CD14-positive monocyte (primary cell): ENCODE measurements around the gene WASF2. TPM values are rescaled to one million over a fixed set of nuclear protein-coding genes. Genes with fewer than 3 reads are reported as not detected.
A peak's percentile ranks its signal among the peaks of the same experiment; 100 is the strongest.

ENCODE experiments used
- DNase-seq, 3 donors: peaks; one replicate each; pipeline ENCODE4 v3.0.0-alpha.2; 2011 to 2022
- H2AFZ ChIP-seq: 2 replicates; pipeline ENCODE4 v1.6.0; 2012; ENCODE audit warnings: mild to moderate bottlenecking, low read depth, low read length, inconsistent platforms; ENCODE audit not compliant: insufficient read depth, poor library complexity, severe bottlenecking
- H3K27ac ChIP-seq, 2 donors: 1 replicate in 1 of 2; 2 replicates in 1 of 2; pipeline ENCODE4 v1.5.1; 2012 to 2013; ENCODE audit warnings: low read length in 2 of 2, control low read depth in 1 of 2, inconsistent platforms in 1 of 2, low read depth in 1 of 2, mild to moderate bottlenecking in 1 of 2
- H3K27me3 ChIP-seq, 2 donors: one replicate each; pipeline versions ENCODE4 v1.6.0 to v1.6.1; 2011 to 2013; ENCODE audit warnings: low read length in 2 of 2; ENCODE audit not compliant: control insufficient read depth in 2 of 2, insufficient read depth in 2 of 2
- H3K36me3 ChIP-seq, 2 donors: replicated peaks in 1 of 2; 1 replicate in 1 of 2; 2 replicates in 1 of 2; pipeline versions ENCODE4 v1.5.1 to v1.6.1; 2012 to 2013; ENCODE audit warnings: low read length in 2 of 2, control low read depth in 1 of 2, inconsistent platforms in 1 of 2, mild to moderate bottlenecking in 1 of 2; ENCODE audit not compliant: insufficient read depth in 2 of 2, control insufficient read depth in 1 of 2
- H3K4me1 ChIP-seq, 2 donors: 1 replicate in 1 of 2; 2 replicates in 1 of 2; pipeline versions ENCODE4 v1.5.1 to v1.6.1; 2012 to 2013; ENCODE audit warnings: low read length in 2 of 2, control low read depth in 1 of 2, inconsistent platforms in 1 of 2, mild to moderate bottlenecking in 1 of 2, moderate library complexity in 1 of 2; ENCODE audit not compliant: insufficient read depth in 2 of 2, control insufficient read depth in 1 of 2
- H3K4me2 ChIP-seq: replicated peaks from 2 replicates; pipeline ENCODE3; 2012; ENCODE audit warnings: low read length, moderate library complexity, mild to moderate bottlenecking; ENCODE audit not compliant: poor library complexity, severe bottlenecking; ENCODE audit errors: extremely low read depth
- H3K4me3 ChIP-seq, 3 experiments: fragments of 200-600 bp in 1 of 3; sonication (generic) in 1 of 3; replicated peaks in 1 of 3; 1 replicate in 2 of 3; 2 replicates in 1 of 3; pipeline ENCODE4 v1.5.1; 2011 to 2013; ENCODE audit warnings: low read length in 3 of 3, mild to moderate bottlenecking in 3 of 3, control low read depth in 2 of 3, low read depth in 2 of 3, inconsistent platforms in 1 of 3, moderate library complexity in 1 of 3
- H3K79me2 ChIP-seq: 2 replicates; pipeline ENCODE4 v1.6.0; 2012; ENCODE audit warnings: mild to moderate bottlenecking, control low read depth, inconsistent platforms, low read length, moderate library complexity; ENCODE audit not compliant: insufficient read depth
- H3K9ac ChIP-seq: 2 replicates; pipeline ENCODE4 v1.6.0; 2017; ENCODE audit warnings: low read length, mild to moderate bottlenecking; ENCODE audit not compliant: insufficient read depth, poor library complexity, severe bottlenecking
- H3K9me3 ChIP-seq, 2 donors: replicated peaks in 1 of 2; 1 replicate in 1 of 2; 2 replicates in 1 of 2; pipeline versions ENCODE4 v1.5.1 to v1.6.1; 2012 to 2013; ENCODE audit warnings: low read length in 2 of 2, control low read depth in 1 of 2; ENCODE audit not compliant: control insufficient read depth in 1 of 2, insufficient read depth in 1 of 2
- H4K20me1 ChIP-seq: 2 replicates; pipeline ENCODE4 v1.6.0; 2012; ENCODE audit warnings: mild to moderate bottlenecking, low read length, control low read depth, moderate library complexity; ENCODE audit not compliant: insufficient read depth
- H3K27ac Mint-ChIP-seq, 7 donors: one replicate each; pipeline ENCODE4 v1.8.0; 2020; ENCODE audit warnings: mild to moderate bottlenecking in 7 of 7, mixed read lengths in 7 of 7, moderate library complexity in 6 of 7, inconsistent platforms in 2 of 7
- H3K27me3 Mint-ChIP-seq, 3 donors: one replicate each; pipeline ENCODE4 v1.8.0; 2021 to 2022; ENCODE audit warnings: low read depth in 3 of 3, mild to moderate bottlenecking in 3 of 3, mixed read lengths in 3 of 3, moderate library complexity in 3 of 3, inconsistent platforms in 1 of 3
- H3K36me3 Mint-ChIP-seq, 2 donors: one replicate each; pipeline ENCODE4 v1.8.0; 2020; ENCODE audit warnings: mixed read lengths in 2 of 2, inconsistent platforms in 1 of 2, mild to moderate bottlenecking in 1 of 2
- H3K4me1 Mint-ChIP-seq: one replicate; pipeline ENCODE4 v1.8.0; 2020; ENCODE audit warnings: mild to moderate bottlenecking, mixed read lengths
- H3K4me3 Mint-ChIP-seq, 2 donors: one replicate each; pipeline ENCODE4 v1.8.0; 2020; ENCODE audit warnings: mild to moderate bottlenecking in 2 of 2, mixed read lengths in 2 of 2, moderate library complexity in 1 of 2
- H3K9me3 Mint-ChIP-seq, 7 donors: one replicate each; pipeline ENCODE4 v1.8.0; 2020 to 2022; ENCODE audit warnings: mixed read lengths in 7 of 7, mild to moderate bottlenecking in 6 of 7, moderate library complexity in 6 of 7, inconsistent platforms in 2 of 7
- WGBS: methylation state at CpG from one replicate; pipeline ENCODE4 v1.1.5; 2013; ENCODE audit warnings: missing lambda C conversion rate; ENCODE audit not compliant: insufficient coverage; 5-methylcytosine and 5-hydroxymethylcytosine counted together
- intact Hi-C, 2 donors: fragments of 100-400 bp; cut with micrococcal nuclease; formaldehyde crosslinking; loops; one replicate each; pipeline versions ENCODE4 v1.15.0 to v1.15.1; 2023
- polyA plus RNA-seq, 3 donors: library from polyadenylated mRNA; depleted of rRNA in 1 of 3; unstranded in 2 of 3; stranded (reverse) in 1 of 3; fragments of 300-500 nt in 2 of 3; fragments of >200 nt in 1 of 3; fragmentation: Illumina TruSeq in 2 of 3; gene quantifications; 1 replicate in 2 of 3; 2 replicates in 1 of 3; pipeline ENCODE4 v1.2.3, GENCODE V29; 2012 to 2021
- TF ChIP-seq, protein P1 (sequence below): fragments of 200-600 bp; IDR thresholded peaks from one replicate; pipeline ENCODE4 v1.8.0; 2022; ENCODE audit warnings: antibody characterized with exemption, mild to moderate bottlenecking

Gene WASF2
- polyA plus RNA-seq, 3 donors: 53.5 to 91.6 (median 86.4) TPM

DNA sequence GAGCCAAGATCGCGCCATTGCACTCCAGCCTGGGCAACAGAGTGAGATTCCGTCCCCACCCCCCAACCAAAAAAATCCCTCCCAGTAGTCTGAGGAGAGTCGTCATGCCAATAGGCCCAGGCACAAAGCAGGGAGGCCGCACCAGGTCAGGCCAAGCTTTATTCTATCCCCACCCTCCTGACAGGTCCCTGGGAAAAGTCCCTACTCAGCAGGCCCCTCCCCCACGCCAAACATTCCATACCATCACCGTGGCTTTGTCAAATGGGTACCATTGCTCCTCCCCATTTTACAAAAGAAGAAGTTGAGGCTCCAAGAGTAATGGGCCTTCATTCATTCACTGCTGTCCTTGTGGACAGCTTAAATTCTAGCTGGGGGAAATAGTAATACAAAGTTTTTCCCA lies 92.2 kb downstream of the WASF2 start:
- Mint-ChIP-seq H3K4me1 (peaks cover 11% of the 10 kb centered on the region), H3K27me3 (peaks cover 4 to 10% (median 6%) of the 10 kb centered on the region in 3 donors), H3K27ac (no peak overlapping the region), H3K9me3 (peaks cover 0 to 4% (median 0%) of the 10 kb centered on the region in 7 donors), H3K4me3 (no peak overlapping the region), H3K36me3 (no peaks in the 10 kb centered on the region)
- Histone ChIP-seq H3K9ac (no peak overlapping the region), H3K79me2 (no peaks in the 10 kb centered on the region), H3K4me1 (peaks cover 9% of the 10 kb centered on the region in 2 donors), H2AFZ (no peak overlapping the region), H4K20me1 (peaks cover 25% of the 10 kb centered on the region), H3K27me3 (peaks cover 0 to 5% of the 10 kb centered on the region in 2 donors), H3K27ac (no peak overlapping the region), H3K4me2 (no peak overlapping the region), H3K9me3 (no peaks in the 10 kb centered on the region), H3K4me3 (no peak overlapping the region), H3K36me3 (no peaks in the 10 kb centered on the region)
- TF ChIP-seq, protein P1, sequence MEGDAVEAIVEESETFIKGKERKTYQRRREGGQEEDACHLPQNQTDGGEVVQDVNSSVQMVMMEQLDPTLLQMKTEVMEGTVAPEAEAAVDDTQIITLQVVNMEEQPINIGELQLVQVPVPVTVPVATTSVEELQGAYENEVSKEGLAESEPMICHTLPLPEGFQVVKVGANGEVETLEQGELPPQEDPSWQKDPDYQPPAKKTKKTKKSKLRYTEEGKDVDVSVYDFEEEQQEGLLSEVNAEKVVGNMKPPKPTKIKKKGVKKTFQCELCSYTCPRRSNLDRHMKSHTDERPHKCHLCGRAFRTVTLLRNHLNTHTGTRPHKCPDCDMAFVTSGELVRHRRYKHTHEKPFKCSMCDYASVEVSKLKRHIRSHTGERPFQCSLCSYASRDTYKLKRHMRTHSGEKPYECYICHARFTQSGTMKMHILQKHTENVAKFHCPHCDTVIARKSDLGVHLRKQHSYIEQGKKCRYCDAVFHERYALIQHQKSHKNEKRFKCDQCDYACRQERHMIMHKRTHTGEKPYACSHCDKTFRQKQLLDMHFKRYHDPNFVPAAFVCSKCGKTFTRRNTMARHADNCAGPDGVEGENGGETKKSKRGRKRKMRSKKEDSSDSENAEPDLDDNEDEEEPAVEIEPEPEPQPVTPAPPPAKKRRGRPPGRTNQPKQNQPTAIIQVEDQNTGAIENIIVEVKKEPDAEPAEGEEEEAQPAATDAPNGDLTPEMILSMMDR: no peak
- DNase-seq: no peak
- WGBS: 100% methylated on average over 2 of the region's 7 CpGs
- intact Hi-C loops: loop anchor here in 1 of 2 donors (5.0 to 10.0 kb wide), 2 partner anchors 40 to 293 kb away; no protein-coding TSS in a partner anchor

DNA sequence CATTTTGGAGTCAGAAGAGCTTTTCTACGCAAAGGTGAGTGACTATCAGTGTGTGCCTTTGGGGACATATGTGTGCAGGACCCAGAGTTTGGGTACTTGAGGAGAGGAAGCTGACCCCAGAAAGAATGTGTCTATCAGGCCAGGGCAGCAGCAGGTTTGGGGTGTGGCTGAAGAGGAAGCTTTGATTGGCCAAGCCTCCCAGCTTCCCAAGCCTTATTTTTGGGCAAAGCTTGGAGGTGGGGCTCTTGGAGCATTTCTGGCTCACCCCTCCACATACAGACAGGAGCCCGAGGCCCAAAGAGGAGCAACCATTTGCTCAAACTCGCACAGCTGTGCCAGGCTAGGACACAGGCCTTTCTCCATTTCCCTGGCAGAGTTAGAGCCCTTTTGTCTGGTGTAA lies 92.9 kb downstream of the WASF2 start:
- Histone ChIP-seq H3K4me3 (no peak overlapping the region), H4K20me1 (peaks cover 18% of the 10 kb centered on the region), H3K4me2 (no peak overlapping the region), H3K27ac (no peak overlapping the region), H3K79me2 (no peaks in the 10 kb centered on the region), H3K9me3 (no peaks in the 10 kb centered on the region), H3K9ac (no peak overlapping the region), H3K4me1 (peaks cover 7 to 9% of the 10 kb centered on the region in 2 donors), H3K27me3 (peaks cover 0 to 6% of the 10 kb centered on the region in 2 donors), H3K36me3 (no peaks in the 10 kb centered on the region), H2AFZ (no peak overlapping the region)
- no peak for DNase-seq
- TF ChIP-seq, protein P1: no peak
- no peak overlapping the region for H3K4me3 Mint-ChIP-seq
- H3K36me3 Mint-ChIP-seq: no peaks in the 10 kb centered on the region
- peak overlapping the region in 1 of 7 donors; percentile 69 for H3K27ac Mint-ChIP-seq
- intact Hi-C loops: loop anchor here in 1 of 2 donors (5.0 to 10.0 kb wide), 2 partner anchors 40 to 292 kb away; no protein-coding TSS in a partner anchor
- 96% methylated on average over 3 of the region's 3 CpGs for WGBS
- H3K27me3 Mint-ChIP-seq: peaks cover 8 to 13% (median 8%) of the 10 kb centered on the region in 3 donors
- H3K9me3 Mint-ChIP-seq: peaks cover 0 to 5% (median 0%) of the 10 kb centered on the region in 7 donors
- H3K4me1 Mint-ChIP-seq: peaks cover 7% of the 10 kb centered on the region
